ENCODE results near the gene NR1H4. TPM values are rescaled to one million over a fixed set of nuclear protein-coding genes. Genes with fewer than 3 reads are reported as not detected.
"Not testable (repeated sequence)": the region's sequence is repeated elsewhere in the genome, so short reads cannot be mapped to it uniquely, and the experiment has no call there.

Gene NR1H4
- total and polyA plus RNA-seq, 10 donors = 0.18 to 1.1 (median 0.83) TPM; not detected in 3

DNA sequence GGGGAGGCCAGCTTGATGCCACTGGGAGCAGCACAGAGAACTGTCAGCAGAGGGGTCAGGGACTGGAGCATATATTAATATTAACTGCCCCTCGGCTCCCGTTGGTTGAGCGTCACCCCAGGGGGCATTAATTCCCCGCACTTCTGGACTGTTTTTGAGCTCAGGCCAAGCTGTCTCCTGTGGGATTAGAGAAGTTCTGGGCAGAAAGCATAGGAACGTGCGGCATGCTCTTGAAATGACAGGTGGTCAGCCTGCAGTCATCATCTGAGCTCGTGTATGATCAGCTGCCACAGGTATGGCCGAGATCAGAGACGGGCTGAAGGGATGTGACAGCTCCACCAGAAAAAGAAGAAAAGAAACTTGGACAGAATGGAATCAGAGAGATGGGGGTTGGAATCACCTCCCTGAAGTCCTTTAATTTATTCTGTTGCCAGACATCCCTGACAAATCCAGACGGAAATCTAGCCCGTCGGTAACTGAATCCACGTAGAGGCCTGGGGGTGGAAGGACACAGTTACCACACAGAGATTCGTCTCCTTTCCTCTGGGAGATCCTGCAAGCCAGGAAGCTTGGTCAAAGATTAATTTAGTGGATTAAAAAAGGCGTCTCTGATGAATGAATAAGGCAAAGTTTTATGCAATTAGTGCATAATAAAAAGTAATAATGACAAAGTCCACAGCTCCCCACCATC, 23.6 kb downstream of the NR1H4 start:
- intact Hi-C loops (cut with DNase I; ENCODE audit: low total_unique reads) = no loop called here
- no peak for TF ChIP-seq POLR2AphosphoS5 (IDR thresholded peaks at IDR 0.05)
- TF ChIP-seq, protein P1, sequence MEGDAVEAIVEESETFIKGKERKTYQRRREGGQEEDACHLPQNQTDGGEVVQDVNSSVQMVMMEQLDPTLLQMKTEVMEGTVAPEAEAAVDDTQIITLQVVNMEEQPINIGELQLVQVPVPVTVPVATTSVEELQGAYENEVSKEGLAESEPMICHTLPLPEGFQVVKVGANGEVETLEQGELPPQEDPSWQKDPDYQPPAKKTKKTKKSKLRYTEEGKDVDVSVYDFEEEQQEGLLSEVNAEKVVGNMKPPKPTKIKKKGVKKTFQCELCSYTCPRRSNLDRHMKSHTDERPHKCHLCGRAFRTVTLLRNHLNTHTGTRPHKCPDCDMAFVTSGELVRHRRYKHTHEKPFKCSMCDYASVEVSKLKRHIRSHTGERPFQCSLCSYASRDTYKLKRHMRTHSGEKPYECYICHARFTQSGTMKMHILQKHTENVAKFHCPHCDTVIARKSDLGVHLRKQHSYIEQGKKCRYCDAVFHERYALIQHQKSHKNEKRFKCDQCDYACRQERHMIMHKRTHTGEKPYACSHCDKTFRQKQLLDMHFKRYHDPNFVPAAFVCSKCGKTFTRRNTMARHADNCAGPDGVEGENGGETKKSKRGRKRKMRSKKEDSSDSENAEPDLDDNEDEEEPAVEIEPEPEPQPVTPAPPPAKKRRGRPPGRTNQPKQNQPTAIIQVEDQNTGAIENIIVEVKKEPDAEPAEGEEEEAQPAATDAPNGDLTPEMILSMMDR (IDR thresholded peaks at IDR 0.05 in 8 of 11, conservative IDR thresholded peaks at IDR 0.05 in 3 of 11) = no peak
- TF ChIP-seq POLR2A (IDR thresholded peaks at IDR 0.05) = no peak
- 77 to 88% (median 83%) methylated on average over 15 of the region's 15 CpGs for WGBS, 5 donors

DNA sequence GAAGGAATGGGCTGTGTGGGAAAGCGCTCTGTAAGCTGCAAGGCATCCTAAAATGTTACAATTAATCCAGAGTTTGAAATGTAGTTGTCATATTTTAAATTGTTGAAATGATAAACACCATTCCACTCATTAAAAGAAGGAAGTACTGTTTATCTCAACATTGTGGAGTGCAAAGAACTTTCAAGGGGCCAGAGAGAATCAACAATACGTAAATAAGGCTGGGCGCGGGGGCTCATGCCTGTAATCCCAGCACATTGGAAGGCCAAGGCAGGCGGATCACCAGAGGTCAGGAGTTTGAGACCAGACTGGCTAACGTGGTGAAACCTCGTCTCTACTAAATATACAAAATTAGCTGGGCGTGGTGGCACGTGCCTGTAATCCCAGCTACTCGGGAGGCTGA, 24.5 kb downstream of the NR1H4 start:
- no peak for TF ChIP-seq POLR2A (IDR thresholded peaks at IDR 0.05)
- TF ChIP-seq POLR2AphosphoS5 (IDR thresholded peaks at IDR 0.05) = no peak
- no peaks in the 10 kb centered on the region for H3K27me3 ChIP-seq (replicated peaks in 1 of 7)
- intact Hi-C loops (cut with DNase I; ENCODE audit: low total_unique reads) = no loop called here
- no peak for DNase-seq
- H3K4me1 ChIP-seq = no peaks in the 10 kb centered on the region
- H3K4me3 ChIP-seq = no peak overlapping the region
- no peaks in the 10 kb centered on the region for H3K36me3 ChIP-seq
- H3K27ac ChIP-seq = no peak overlapping the region
- H3K9me3 ChIP-seq = no peaks in the 10 kb centered on the region
- WGBS, 5 donors = 85 to 89% (median 87%) methylated on average over 10 of the region's 10 CpGs

More for the DNA sequence above, 23.6 kb downstream of the NR1H4 start:
- Histone ChIP-seq H3K4me3 (no peak overlapping the region), H3K27me3 (replicated peaks in 1 of 7) (no peaks in the 10 kb centered on the region), H3K9me3 (no peaks in the 10 kb centered on the region), H3K27ac (no peak overlapping the region), H3K4me1 (no peaks in the 10 kb centered on the region), H3K36me3 (no peaks in the 10 kb centered on the region)
- DNase-seq = no peak

DNA sequence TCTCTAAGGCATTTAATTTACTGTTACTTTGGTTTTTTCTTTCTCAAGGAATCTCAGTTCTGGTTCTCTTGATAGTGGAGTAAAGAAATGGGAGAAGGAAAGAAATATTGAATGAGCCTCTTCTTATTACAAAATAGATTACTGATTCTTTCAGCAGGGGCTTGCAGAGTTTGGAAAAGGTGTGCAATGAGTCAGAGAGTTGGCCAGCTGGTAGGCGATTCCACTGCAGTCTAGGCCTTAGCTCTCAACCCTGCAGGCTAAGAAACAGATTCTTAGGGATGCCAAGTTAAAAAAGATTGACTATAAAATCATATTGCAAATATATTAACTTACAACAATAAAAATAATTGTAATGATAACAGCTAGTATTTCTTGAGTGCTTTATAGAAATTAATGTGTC, 25.8 kb downstream of the NR1H4 start:
- TF ChIP-seq, protein P1 (IDR thresholded peaks at IDR 0.05 in 8 of 11, conservative IDR thresholded peaks at IDR 0.05 in 3 of 11) = no peak
- no peak for TF ChIP-seq POLR2A (IDR thresholded peaks at IDR 0.05)
- TF ChIP-seq POLR2AphosphoS5 (IDR thresholded peaks at IDR 0.05) = no peak

DNA sequence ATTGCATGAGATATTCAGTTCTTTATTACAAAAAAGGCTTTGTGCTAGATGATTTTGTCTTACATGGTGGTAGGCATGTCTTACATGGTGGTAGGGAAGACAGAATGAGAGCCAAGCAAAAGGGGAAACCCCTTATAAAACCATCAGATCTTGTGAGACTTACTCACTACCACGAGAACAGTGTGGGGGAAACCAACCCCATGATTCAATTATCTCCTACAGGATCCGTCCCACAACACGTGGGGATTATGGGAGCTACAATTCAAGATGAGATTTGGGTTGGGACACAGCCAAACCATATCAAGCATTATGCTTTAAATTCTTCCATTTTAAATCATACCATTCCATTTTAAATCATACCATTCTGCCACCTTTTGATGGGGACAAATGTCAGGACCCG, 29.1 kb downstream of the NR1H4 start:
- H3K4me1 ChIP-seq; H3K27me3 ChIP-seq (replicated peaks in 1 of 7); DNase-seq; H3K27ac ChIP-seq; H3K36me3 ChIP-seq; H3K9me3 ChIP-seq; H3K4me3 ChIP-seq; intact Hi-C loops (cut with DNase I; ENCODE audit: low total_unique reads): not testable (repeated sequence)
- 72 to 83% (median 82%) methylated on average over 4 of the region's 4 CpGs for WGBS, 5 donors

More for the DNA sequence above, 25.8 kb downstream of the NR1H4 start:
- Histone ChIP-seq H3K9me3 (no peaks in the 10 kb centered on the region), H3K27me3 (replicated peaks in 1 of 7) (no peaks in the 10 kb centered on the region), H3K27ac (no peak overlapping the region), H3K4me3 (no peak overlapping the region), H3K36me3 (no peaks in the 10 kb centered on the region), H3K4me1 (no peaks in the 10 kb centered on the region)
- DNase-seq = no peak
- intact Hi-C loops (cut with DNase I; ENCODE audit: low total_unique reads) = no loop called here
- WGBS, 5 donors = 74 to 88% (median 82%) methylated on average over 1 of the region's 1 CpG

DNA sequence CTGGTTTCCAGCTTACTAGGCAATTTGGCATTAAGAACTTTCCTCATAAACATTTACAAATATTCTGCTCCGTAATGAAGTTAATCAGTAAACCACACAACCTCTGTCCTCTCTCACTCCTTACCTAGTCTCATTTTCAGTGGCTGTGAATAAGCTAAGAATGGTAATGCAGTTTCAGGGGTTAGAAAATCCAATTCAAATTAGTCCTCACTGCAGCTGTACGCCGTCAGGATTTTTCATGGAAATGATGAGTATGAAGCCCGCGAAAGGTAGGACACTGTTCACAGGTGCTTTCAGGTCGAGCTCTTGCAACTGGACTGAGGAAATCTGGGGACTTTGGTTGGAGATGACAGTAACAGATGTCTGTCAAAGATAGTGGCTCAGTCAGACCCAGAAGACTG, 29.6 kb downstream of the NR1H4 start:
- TF ChIP-seq POLR2AphosphoS5 (IDR thresholded peaks at IDR 0.05) = no peak
- no peak for TF ChIP-seq POLR2A (IDR thresholded peaks at IDR 0.05)
- TF ChIP-seq, protein P1 (IDR thresholded peaks at IDR 0.05 in 8 of 11, conservative IDR thresholded peaks at IDR 0.05 in 3 of 11) = no peak
- 88 to 96% (median 92%) methylated on average over 6 of the region's 6 CpGs for WGBS, 5 donors
- no peak overlapping the region for H3K4me3 ChIP-seq
- H3K4me1 ChIP-seq = no peaks in the 10 kb centered on the region
- no peak overlapping the region for H3K27ac ChIP-seq
- no peak for DNase-seq
- H3K36me3 ChIP-seq = no peaks in the 10 kb centered on the region
- intact Hi-C loops (cut with DNase I; ENCODE audit: low total_unique reads) = no loop called here
- no peaks in the 10 kb centered on the region for H3K27me3 ChIP-seq (replicated peaks in 1 of 7)
- no peaks in the 10 kb centered on the region for H3K9me3 ChIP-seq

All from spleen (tissue), 11 donors.